ENCODE results near the gene NMNAT3.

GRCh38 chr3:139537361-139537760, 140.4 kb downstream of the NMNAT3 start:
- peak; percentile 34; the same call in 1 of the 2 replicates for TF ChIP-seq POLR2AphosphoS5 (IDR thresholded peaks at IDR 0.05; ENCODE audit: low read depth, low read length)
- TF ChIP-seq CTCF (IDR thresholded peaks at IDR 0.05) = no peak
- no peak for TF ChIP-seq RAD21 (IDR thresholded peaks at IDR 0.05; ENCODE audit: low read length)
- no peak for TF ChIP-seq NFIC (IDR thresholded peaks at IDR 0.05; ENCODE audit: borderline replicate concordance)
